Amniotic epithelial cell (primary cell): Measurements from ENCODE around the gene ARSG.
A peak's percentile ranks its signal among the peaks of the same experiment; 100 is the strongest.
"Not testable (repeated sequence)": the region's sequence is repeated elsewhere in the genome, so short reads cannot be mapped to it uniquely, and the experiment has no call there.

Experiments
- DNase-seq: peaks from one replicate; pipeline ENCODE4 v3.0.0-alpha.2; 2010; ENCODE audit warnings: low read depth

The ARSG gene

DNA sequence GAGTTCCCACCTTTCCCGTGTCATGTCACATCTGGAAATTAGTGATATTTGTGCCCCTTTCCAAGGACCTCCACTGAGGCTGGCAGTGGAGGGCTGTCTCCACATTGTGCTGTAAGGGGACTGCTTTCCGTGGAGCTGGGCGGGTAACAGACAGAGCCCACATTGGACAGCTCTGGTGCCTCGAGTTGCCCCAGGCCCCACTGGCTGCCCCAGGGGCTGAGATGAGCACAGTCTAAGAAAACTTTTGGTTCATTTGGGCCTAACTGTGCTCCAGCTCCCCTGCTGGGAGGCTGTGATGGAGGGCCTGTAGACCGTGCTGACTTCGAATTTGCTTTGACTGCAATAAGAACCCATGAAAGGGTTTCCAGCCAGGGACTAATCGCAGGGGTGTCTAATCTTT lies 38.0 kb downstream of the ARSG start:
- no peak for DNase-seq

DNA sequence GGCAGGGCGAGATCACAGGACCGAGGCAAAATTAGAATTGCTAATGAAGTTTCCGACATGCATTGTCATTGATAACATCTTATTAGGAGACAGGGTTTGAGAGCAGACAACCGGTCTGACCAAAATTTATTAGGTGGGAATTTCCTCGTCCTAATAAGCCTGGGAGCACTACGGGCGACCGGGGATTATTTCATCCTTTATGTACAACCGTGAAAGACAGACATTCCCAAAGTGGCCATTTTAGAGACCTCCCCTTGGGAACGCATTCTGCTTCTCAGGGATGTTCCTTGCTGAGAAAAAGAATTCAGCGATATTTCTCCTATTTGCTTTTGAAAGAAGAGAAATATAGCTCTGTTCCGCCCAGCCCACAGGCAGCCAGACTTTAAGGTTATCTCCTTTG lies 40.6 kb downstream of the ARSG start:
- not testable (repeated sequence) for DNase-seq

DNA sequence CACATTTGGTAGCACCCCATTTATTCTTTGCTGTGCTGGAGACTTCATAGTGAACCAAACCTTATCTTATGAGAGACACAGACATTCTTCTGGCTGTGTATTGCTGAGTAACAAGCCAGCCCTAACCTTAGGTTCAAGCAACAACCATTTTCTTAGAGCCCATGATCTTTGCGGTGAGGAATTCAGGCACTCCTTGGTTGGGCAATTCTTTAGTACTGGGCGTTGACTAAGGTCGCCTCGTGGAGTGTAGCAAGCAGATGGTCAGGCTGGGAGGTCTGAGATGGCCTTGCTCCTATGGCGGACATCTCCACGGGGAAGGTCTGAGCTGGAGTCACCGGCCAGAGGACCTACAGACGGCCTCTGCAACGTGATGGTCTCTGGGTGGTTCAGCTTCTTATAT lies 43.1 kb downstream of the ARSG start:
- DNase-seq, result peak; percentile 67

DNA sequence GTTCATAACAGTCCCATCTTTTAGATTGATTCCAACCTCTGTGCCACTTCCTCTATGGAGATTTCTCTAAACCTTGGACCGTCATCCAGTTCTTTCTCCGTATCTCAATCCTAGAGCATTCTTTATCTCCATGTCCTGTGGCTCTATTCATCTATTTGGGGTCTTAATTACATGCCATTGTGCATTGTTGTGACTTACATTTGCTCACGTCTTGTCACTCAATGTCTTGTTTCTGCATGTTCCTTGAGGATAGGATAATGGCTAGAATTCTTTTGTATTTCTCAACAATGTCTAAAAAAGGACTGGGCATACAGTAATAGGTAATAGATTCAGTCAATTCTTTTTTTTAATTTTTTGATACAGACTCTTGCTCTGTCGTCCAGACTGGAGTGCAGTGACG lies 50.2 kb downstream of the ARSG start:
- no peak for DNase-seq

DNA sequence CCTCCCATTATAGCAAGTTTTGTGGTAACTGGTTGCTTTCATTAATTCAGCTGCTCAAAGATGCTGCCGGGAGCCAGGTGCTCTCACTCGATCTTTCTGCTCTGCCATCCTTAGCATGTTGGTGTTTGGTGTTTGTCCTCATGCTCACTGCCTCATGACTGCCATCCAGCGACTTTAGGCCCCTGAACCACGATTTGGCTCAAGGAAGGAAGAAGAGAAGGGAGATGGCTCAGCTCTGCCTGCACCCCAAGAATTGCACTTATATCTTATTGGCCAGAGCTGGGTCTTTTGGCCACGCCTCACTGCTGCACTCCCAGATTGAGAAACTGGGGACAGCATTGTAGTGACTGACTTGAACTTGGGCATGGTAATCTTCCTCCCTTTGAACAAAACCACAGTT lies 52.7 kb downstream of the ARSG start:
- no peak for DNase-seq

DNA sequence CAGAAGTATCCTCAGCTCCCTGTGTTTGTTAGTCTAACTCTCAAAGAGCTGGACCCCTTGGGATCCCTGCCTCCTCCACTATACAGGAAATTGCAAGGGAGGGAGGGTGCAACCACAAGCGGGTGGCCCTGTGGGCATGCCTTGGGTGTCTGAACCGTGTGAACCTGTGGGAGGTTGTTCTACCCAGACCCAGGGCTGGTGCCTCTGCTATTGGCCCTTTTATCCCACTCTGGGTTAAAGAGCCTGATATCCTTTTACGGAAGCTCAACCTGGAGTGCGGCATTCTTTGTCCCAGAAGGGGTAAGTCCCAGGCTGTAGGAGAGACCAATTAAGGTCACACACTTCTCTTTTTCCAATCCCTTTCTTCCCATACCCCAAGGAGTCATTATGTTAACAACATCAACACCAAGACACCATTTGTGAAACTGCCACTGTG lies 53.4 kb downstream of the ARSG start:
- peak; percentile 31 for DNase-seq

DNA sequence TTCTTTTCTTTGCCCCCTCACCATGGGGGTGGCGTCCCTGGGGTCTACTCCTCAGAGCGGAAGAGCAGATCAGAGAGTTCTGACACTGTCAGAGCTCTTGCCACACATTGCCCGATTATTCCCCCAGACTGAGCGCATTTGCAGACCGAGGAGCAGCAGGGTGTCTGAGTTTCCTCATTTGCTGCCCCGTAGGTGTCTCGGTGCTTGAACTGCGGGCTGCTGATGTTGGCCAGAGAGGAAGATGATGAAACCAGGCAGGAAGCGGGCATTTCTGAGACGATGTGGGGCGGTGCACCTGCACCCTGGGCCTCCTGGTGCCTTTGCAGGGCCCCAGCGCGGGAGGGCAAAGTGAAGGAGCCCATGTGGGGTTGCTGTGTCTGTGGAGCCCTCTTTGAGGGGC lies 55.2 kb downstream of the ARSG start:
- no peak for DNase-seq

DNA sequence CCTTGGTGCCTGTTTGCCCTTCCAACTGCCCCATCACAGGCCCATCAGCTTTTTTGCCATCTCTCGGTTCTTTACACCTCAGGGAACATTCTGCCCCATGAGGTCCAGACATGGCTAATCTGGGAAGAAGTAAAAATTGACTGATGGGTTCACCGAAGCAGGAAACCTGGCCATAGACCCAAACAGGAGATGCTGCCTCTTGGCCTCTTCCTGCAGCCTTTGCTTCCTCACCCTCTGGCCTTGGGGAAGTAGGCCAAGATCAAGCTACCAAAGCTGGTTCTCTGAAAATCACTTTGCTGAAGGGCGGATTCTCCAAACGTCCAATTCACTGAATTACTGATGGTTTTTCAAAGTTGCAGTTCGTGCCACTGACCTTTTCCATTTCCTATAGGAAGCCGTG lies 56.1 kb downstream of the ARSG start:
- DNase-seq, result no peak

DNA sequence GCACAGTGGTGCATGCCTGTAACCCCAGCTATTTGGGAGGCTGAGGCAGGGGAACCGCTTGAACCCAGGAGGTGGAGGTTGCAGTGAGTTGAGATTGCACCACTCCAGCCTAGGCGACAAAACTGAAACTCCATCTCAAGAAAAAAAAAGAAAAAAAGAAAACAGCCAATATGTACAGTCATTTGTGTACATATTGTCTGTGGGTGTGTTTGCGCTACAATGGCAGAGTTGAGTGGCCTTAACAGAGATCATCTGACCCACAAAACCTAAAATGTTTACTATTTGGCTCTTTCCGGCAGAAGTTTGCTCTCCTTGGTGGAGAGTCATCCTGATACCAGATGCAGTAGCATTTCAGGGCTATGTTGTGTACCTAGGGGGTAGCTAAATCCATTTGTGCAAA lies 57.9 kb downstream of the ARSG start:
- DNase-seq, result no peak

DNA sequence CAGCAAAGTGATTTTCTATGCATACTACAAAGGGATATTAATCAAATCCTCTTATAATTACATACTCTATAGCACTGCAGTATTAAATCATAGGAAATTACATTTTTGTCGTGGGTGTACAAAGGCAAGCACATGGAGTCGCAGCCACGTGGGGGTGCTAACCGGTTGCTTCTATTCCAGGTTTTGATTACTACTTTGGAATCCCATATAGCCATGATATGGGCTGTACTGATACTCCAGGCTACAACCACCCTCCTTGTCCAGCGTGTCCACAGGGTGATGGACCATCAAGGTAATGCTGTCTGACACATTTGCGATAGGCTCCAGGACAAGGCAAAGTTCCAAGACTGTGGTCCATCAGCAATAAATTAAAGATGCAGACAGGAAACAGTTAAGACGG lies 60.1 kb downstream of the ARSG start:
- peak; percentile 11 for DNase-seq

DNA sequence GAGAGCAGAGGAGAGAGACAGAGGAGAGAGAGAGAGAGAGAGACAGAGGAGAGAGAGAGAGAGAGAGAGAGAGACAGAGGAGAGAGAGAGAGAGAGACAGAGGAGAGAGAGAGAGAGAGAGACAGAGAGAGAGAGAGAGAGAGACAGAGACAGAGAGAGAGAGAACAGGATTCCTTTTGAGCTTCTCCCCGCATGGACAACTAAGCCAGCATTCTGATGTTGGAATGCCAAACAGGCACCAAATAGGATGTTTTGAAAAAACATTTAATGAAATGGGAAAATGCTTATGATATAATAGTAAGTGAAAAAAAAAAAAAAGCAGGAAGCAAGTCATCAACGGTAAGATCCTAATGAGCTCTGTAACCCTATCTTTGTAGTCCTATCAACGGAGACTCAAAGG lies 60.7 kb downstream of the ARSG start:
- peak; percentile 14 for DNase-seq

DNA sequence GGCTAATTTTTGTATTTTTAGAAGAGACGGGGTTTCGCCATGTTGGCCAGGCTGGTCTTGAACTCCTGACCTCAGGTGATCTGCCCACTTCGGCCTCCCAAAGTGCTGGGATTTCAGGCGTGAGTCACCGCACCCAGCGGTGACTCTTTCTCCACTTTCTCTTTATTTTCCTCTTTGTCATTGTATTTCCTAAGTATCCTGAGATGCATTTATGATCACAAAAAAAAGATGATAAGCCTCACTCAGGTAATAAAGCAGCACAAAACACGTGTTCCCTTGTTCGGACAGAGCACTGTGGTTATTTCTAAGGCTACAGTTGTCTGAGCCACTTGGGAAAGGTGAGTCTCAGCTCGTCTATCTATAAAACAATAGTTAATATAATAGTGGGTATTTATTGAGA lies 61.4 kb downstream of the ARSG start:
- not testable (repeated sequence) for DNase-seq

DNA sequence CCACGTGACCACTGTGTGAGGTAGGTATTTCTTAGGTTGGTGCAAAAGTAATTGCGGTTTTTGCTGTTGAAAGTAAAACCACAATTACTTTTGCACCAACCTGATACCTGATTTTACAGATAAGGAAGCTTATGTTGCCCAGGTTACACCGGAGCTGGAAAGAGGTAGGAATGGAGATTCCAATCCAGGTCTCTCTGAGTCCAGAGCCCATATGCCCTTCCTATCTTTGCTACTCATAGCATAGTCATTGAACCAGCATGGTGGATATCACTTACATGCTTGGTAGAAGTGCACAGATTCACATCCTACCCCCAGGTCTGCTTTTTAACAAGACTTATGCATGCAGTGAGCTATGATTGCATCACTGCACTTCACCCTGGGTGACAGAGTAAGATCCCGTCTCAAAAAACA lies 61.8 kb downstream of the ARSG start:
- peak; percentile 18 for DNase-seq

DNA sequence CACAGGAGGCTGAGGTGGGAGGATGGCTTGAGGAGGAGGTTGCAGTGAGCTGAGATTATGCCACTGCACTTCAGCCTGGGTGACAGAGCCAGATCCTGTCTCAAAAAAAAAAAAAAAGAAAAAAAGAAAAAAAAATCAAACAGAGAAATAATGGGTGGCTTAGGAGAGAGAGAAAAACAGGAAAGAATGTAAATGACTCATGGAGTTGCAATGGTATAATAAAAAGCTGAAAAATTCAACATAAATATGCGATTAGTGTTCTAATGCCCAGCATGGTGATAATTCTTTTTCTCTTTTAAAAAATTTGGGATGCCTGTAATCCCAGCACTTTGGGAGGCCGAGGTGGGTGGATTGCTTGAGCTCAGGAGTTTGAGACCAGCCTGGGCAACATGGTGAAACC lies 63.0 kb downstream of the ARSG start:
- DNase-seq, result peak; percentile 80

DNA sequence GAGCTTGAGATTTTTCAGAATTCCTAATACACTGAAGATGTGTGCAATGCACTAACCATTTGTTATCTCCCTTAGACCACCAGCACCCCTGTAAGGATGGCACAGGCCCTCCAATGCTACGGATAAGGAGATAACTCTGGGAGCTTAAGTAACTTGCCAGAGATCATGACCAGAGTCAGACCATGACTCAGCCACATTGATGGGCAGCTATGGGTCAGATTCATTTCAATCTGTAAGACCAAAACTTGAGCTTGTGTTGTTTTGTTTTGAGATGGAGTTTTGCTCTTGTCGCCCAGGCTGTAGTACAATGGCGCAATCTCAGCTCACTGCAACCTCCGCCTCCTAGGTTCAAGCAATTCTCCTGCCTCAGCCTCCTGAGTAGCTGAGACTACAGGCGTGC lies 63.8 kb downstream of the ARSG start:
- peak; percentile 94 for DNase-seq

DNA sequence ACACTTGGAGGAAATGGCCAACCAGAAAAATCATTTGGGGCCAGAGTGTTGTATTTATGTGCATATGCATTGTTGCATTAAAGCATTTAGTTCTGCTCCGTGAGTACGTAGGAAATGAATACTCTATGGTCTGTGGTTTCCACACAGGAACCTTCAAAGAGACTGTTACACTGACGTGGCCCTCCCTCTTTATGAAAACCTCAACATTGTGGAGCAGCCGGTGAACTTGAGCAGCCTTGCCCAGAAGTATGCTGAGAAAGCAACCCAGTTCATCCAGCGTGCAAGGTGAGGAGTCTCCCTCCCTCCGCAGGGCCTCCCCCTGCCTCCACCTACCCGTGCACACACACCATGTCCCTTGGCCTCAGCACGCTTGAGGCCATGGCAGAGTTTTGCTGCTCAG lies 65.2 kb downstream of the ARSG start:
- DNase-seq, result peak; percentile 51

DNA sequence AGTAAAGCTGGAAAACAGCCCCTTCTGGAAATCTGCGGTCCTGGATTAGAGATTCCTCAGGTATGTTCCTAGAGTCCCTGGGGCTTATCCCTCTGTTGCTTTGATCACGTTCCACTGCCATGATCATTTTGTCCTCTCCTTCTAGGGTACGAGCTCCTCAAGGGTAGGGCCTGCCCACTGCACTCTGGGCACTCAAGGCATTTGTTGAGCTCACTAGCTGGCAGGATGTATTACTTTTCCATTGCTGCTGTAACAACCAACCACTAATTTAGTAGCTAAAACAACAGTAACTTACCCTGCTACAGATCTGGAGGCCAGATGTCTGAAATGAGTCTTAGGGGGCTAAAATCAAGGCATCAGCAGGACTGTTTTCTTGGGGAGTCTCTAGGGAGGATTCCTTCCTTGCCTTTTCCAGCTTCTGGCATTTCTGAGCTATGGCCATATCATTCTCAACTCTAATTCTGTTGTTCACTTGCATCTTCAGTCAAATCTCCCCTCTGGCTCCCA lies 65.7 kb downstream of the ARSG start:
- no peak for DNase-seq

DNA sequence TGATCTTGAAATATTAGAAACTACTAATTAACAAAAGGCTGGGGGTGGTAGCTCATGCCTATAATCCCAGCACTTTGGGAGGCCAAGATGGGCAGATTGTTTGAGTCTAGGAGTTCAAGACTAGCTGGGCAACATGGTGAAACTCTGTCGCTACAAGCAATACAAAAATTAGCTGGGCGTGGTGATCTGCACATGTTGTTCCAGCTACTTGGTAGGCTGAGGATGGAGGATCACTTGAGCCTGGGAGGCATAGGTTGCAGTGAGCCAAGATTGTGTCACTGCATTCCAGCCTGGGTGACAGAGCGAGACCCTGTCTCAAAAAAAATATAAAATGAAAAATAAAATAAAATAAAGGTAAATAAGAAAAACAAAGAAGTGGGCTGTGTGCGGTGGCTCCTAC lies 66.6 kb downstream of the ARSG start:
- DNase-seq, result no peak

DNA sequence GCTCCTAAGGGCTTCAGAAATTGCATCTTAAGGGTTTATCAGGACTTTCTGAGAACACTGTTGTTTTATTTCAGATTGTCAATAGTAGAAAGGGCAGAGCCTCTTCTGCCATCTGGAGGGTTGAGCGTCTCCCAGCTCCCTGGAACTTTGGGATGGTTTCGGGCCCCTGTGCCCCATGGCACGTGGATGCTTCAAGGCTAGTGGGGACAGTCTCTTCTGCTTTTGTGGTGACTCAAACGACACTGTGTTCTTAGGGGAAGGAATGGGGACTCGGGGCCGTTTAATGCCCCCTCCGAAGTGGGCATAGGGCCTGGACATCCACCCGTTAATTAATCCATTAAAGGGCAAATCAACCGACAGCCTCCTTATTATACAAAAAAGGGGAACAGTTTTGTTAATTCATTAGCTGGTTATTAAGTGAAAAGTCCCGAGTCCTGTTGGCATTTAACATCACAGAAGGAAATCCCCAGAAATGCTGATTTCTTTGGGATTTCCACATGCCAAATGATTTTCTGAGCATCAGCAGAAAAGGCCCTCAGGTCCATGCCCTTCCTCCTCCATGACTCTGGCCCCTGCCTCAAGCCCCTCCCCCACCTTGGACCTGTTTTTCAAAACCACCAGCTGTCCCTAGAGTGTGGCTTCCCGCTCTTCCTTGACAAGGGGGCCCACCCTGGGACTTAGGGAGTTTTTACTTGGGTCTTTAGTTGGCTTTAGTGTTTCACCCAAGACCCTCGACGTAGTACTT lies 68.7 kb downstream of the ARSG start:
- DNase-seq, result no peak

DNA sequence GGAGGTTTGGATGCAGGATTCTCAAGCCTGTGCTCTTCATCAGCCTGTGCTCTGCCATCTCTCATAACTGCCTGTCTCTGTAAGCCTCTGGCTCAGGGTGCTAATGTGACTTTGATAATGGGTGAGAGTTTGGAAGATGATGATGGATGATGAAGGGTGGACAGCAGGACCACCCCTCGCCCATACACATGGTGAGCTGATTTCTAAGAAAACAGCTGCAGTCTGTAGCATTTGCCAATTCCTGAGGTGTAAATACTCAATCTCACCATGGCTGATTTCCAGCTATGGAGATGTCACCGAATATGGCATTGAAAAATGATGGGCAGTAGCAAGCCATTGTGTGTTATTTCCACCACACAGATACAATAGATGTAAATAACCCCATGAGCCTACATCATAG lies 74.2 kb downstream of the ARSG start:
- no peak for DNase-seq

DNA sequence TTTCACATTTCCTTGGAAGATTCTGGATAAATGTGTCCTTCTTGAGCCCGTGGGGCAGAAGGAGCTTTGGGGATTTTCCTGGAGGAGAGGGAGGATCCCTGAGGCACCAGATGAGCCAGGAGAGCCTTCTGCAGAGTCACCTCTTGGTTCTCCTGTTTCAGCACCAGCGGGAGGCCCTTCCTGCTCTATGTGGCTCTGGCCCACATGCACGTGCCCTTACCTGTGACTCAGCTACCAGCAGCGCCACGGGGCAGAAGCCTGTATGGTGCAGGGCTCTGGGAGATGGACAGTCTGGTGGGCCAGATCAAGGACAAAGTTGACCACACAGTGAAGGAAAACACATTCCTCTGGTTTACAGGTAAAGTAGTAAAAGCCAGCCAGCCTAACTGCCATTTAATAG lies 77.1 kb downstream of the ARSG start:
- DNase-seq, result no peak

DNA sequence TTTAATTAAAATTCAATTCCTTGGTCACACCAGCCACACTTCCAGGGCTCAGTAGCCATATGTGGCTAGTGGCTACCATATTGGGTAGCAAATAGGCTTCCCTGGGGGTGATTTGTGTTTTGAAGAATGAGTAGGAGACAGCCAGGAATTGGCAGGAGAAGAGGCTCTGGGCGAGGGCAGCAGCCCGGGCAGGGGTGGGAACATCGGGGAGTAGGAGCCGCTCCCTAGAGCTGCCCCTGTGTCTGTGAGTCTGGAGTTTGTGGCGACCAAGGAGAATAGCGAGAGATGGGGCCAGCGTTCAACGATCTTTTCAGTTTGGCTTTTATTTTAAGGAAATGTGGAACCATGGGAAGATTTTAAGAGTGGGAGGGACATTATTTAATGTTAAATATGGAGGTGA lies 84.3 kb downstream of the ARSG start:
- DNase-seq, result no peak

DNA sequence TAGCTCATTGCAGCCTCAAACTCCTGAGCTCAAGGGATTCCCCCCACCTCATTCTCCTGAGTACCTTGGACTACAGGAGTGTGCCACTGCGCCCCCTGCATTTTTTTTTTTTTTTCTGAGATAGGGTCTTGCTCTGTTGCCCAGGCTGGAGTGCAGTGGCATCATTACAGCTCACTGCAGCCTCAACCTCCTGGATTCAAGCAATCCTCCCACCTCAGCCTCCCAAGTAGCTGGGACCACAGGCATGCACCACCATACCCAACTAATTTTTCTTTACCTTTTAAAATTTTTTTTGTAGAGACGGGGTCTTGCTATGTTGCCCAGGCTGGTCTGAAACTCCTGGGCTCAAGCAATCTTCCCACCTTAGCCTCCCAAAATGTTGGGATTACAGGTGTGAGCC lies 84.9 kb downstream of the ARSG start:
- DNase-seq, result not testable (repeated sequence)

DNA sequence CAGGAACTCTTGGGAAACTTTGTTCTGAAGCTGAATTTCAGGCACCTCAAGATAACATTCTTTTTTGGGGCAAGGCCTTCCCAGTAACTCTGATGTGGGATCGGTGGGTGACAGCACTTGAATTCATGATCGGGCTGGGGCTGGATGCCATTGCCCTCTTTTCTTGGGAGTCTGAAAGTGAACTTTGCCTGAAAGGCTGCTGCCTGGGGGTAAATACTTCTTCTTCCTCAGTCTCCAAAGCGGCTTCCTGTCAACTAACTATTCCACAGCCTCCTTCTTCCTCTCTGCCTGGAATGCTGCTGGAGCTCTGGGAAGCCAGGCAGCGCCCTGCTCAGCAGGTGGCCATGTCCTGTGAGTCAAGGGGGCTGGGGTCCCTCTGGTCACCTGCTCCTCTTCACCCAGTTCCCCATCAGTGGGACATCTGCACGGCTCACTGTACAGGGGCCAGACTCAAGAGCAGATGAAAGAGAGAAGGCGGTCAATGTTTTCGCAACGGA lies 86.5 kb downstream of the ARSG start:
- DNase-seq, result peak; percentile 44
